Activated CD8-positive, alpha-beta T cell treated with anti-CD3 and anti-CD28 coated beads, Interleukin-2, amount 10 ng/mL, durations not matched to agents 7 days and 5 days (primary cell): ENCODE measurements around the gene PKP2. TPM values are rescaled to one million over a fixed set of nuclear protein-coding genes. Genes with fewer than 3 reads are reported as not detected.

Experiments
- ATAC-seq: fragments of 150-1000 bp; cut with Tn5 transposase; one replicate; pipeline ENCODE4 v1.10.0; 2021; ENCODE audit warnings: moderate library complexity
- CTCF ChIA-PET: fragments of 350-600 bp; sonication (Branson Sonifier 250); formaldehyde crosslinking; loops from one replicate; lab custom pipeline; 2021; ENCODE audit warnings: antibody characterized with exemption; lab: Charles Lee
- POLR2A ChIA-PET: fragments of 350-600 bp; sonication (Branson Sonifier 250); formaldehyde crosslinking; loops from one replicate; lab custom pipeline; 2021; ENCODE audit warnings: antibody characterized with exemption; lab: Charles Lee
- DNase-seq: peaks from one replicate; pipeline ENCODE4 v3.0.0-alpha.2; 2020
- H3K27ac Mint-ChIP-seq: one replicate; pipeline ENCODE4 v1.8.0; 2021; ENCODE audit warnings: mild to moderate bottlenecking, mixed read lengths
- H3K27me3 Mint-ChIP-seq: one replicate; pipeline ENCODE4 v1.8.0; 2021; ENCODE audit warnings: low read depth, mixed read lengths
- H3K36me3 Mint-ChIP-seq: one replicate; pipeline ENCODE4 v1.8.0; 2021; ENCODE audit warnings: low read depth, mixed read lengths
- H3K4me1 Mint-ChIP-seq: one replicate; pipeline ENCODE4 v1.8.0; 2021; ENCODE audit warnings: low read depth, mixed read lengths
- H3K4me3 Mint-ChIP-seq: one replicate; pipeline ENCODE4 v1.8.0; 2021; ENCODE audit warnings: mild to moderate bottlenecking, mixed read lengths
- H3K9me3 Mint-ChIP-seq: one replicate; pipeline ENCODE4 v1.8.0; 2022; ENCODE audit warnings: mixed read lengths; ENCODE audit not compliant: insufficient read depth
- total RNA-seq, 2 experiments: library from RNA; stranded (reverse); gene quantifications; one replicate each; pipeline ENCODE4 v1.2.3, GENCODE V29; 2021

Gene PKP2
- total RNA-seq, 2 experiments from 2014 or later = not detected

GRCh38 chr12:32847287-32847686 lies 49.3 kb downstream of the PKP2 start:
- H3K9me3 Mint-ChIP-seq = no peaks in the 10 kb centered on the region
- POLR2A ChIA-PET = no interaction called here

GRCh38 chr12:32846053-32846452 lies 50.5 kb downstream of the PKP2 start:
- ATAC-seq (no peak), DNase-seq (no peak)
- ChIA-PET POLR2A (no interaction called here), CTCF (no interaction called here)
- Mint-ChIP-seq H3K27ac (no peak overlapping the region), H3K27me3 (peaks cover 3% of the 10 kb centered on the region), H3K36me3 (no peaks in the 10 kb centered on the region), H3K4me1 (no peaks in the 10 kb centered on the region), H3K4me3 (no peak overlapping the region), H3K9me3 (no peaks in the 10 kb centered on the region)

More at GRCh38 chr12:32847287-32847686, 49.3 kb downstream of the PKP2 start:
- Mint-ChIP-seq H3K27ac (no peak overlapping the region), H3K4me3 (no peak overlapping the region), H3K27me3 (peaks cover 3% of the 10 kb centered on the region), H3K36me3 (no peaks in the 10 kb centered on the region), H3K4me1 (no peaks in the 10 kb centered on the region)
- CTCF ChIA-PET = no interaction called here
- DNase-seq (no peak), ATAC-seq (no peak)

GRCh38 chr12:32843528-32844095 lies 53.0 kb downstream of the PKP2 start:
- no peak overlapping the region for H3K27ac Mint-ChIP-seq
- H3K4me3 Mint-ChIP-seq = no peak overlapping the region
- CTCF ChIA-PET = no interaction called here
- POLR2A ChIA-PET = no interaction called here
- no peak for ATAC-seq
- no peaks in the 10 kb centered on the region for H3K36me3 Mint-ChIP-seq
- no peaks in the 10 kb centered on the region for H3K9me3 Mint-ChIP-seq
- peaks cover 3% of the 10 kb centered on the region for H3K27me3 Mint-ChIP-seq
- H3K4me1 Mint-ChIP-seq = no peaks in the 10 kb centered on the region
- DNase-seq = no peak

- Mint-ChIP-seq H3K4me3 (no peak overlapping the region), H3K27me3 (peaks cover 3% of the 10 kb centered on the region), H3K27ac (no peak overlapping the region), H3K36me3 (no peaks in the 10 kb centered on the region), H3K4me1 (no peaks in the 10 kb centered on the region), H3K9me3 (no peaks in the 10 kb centered on the region)
- CTCF ChIA-PET = no interaction called here
- POLR2A ChIA-PET = no interaction called here
- DNase-seq (no peak), ATAC-seq (no peak)
Observed at GRCh38 chr12:32841061-32841460, 55.5 kb downstream of the PKP2 start.

GRCh38 chr12:32839828-32840227 lies 56.7 kb downstream of the PKP2 start:
- POLR2A ChIA-PET = no interaction called here
- CTCF ChIA-PET = no interaction called here
- Mint-ChIP-seq H3K27ac (no peak overlapping the region), H3K27me3 (peaks cover 3% of the 10 kb centered on the region), H3K36me3 (no peaks in the 10 kb centered on the region), H3K9me3 (no peaks in the 10 kb centered on the region), H3K4me1 (no peaks in the 10 kb centered on the region), H3K4me3 (no peak overlapping the region)
- ATAC-seq = no peak
- DNase-seq = no peak

- ATAC-seq (no peak), DNase-seq (no peak)
- ChIA-PET CTCF (no interaction called here), POLR2A (no interaction called here)
- Mint-ChIP-seq H3K4me3 (no peak overlapping the region), H3K4me1 (no peaks in the 10 kb centered on the region), H3K27me3 (no peaks in the 10 kb centered on the region), H3K9me3 (no peaks in the 10 kb centered on the region), H3K36me3 (no peaks in the 10 kb centered on the region), H3K27ac (no peak overlapping the region)
Observed at GRCh38 chr12:32837974-32838373, 58.6 kb downstream of the PKP2 start.

- H3K36me3 Mint-ChIP-seq = no peaks in the 10 kb centered on the region
- no peaks in the 10 kb centered on the region for H3K27me3 Mint-ChIP-seq
- CTCF ChIA-PET = no interaction called here
- POLR2A ChIA-PET = no interaction called here
- DNase-seq (no peak), ATAC-seq (no peak)
- no peak overlapping the region for H3K27ac Mint-ChIP-seq
- H3K4me1 Mint-ChIP-seq = no peaks in the 10 kb centered on the region
- no peaks in the 10 kb centered on the region for H3K9me3 Mint-ChIP-seq
- no peak overlapping the region for H3K4me3 Mint-ChIP-seq
Observed at GRCh38 chr12:32836710-32837109, 59.9 kb downstream of the PKP2 start.

GRCh38 chr12:32834122-32834521 lies 62.5 kb downstream of the PKP2 start:
- POLR2A ChIA-PET = no interaction called here
- CTCF ChIA-PET = no interaction called here

GRCh38 chr12:32828552-32828951 lies 68.0 kb downstream of the PKP2 start:
- ChIA-PET CTCF (no interaction called here), POLR2A (no interaction called here)
- Mint-ChIP-seq H3K27me3 (peaks cover 3% of the 10 kb centered on the region), H3K9me3 (no peaks in the 10 kb centered on the region), H3K36me3 (no peaks in the 10 kb centered on the region), H3K4me1 (no peaks in the 10 kb centered on the region), H3K4me3 (no peak overlapping the region), H3K27ac (no peak overlapping the region)
- DNase-seq = no peak
- ATAC-seq = no peak

More at GRCh38 chr12:32834122-32834521, 62.5 kb downstream of the PKP2 start:
- Mint-ChIP-seq H3K4me3 (no peak overlapping the region), H3K27me3 (peaks cover 3% of the 10 kb centered on the region), H3K36me3 (no peaks in the 10 kb centered on the region), H3K4me1 (no peaks in the 10 kb centered on the region), H3K27ac (no peak overlapping the region), H3K9me3 (no peaks in the 10 kb centered on the region)
- no peak for DNase-seq
- no peak for ATAC-seq

GRCh38 chr12:32828120-32828519 lies 68.5 kb downstream of the PKP2 start:
- POLR2A ChIA-PET = no interaction called here
- Mint-ChIP-seq H3K9me3 (no peaks in the 10 kb centered on the region), H3K36me3 (no peaks in the 10 kb centered on the region), H3K27ac (no peak overlapping the region), H3K4me3 (no peak overlapping the region), H3K4me1 (no peaks in the 10 kb centered on the region), H3K27me3 (peaks cover 3% of the 10 kb centered on the region)
- CTCF ChIA-PET = no interaction called here
- ATAC-seq = no peak
- no peak for DNase-seq

- no peaks in the 10 kb centered on the region for H3K36me3 Mint-ChIP-seq
- H3K27ac Mint-ChIP-seq = no peak overlapping the region
- ATAC-seq (no peak), DNase-seq (no peak)
- H3K4me3 Mint-ChIP-seq = no peak overlapping the region
- CTCF ChIA-PET = no interaction called here
- no peaks in the 10 kb centered on the region for H3K4me1 Mint-ChIP-seq
- POLR2A ChIA-PET = no interaction called here
- no peaks in the 10 kb centered on the region for H3K9me3 Mint-ChIP-seq
- peaks cover 3% of the 10 kb centered on the region for H3K27me3 Mint-ChIP-seq
Observed at GRCh38 chr12:32826807-32827412, 69.7 kb downstream of the PKP2 start.

GRCh38 chr12:32824596-32824995 lies 72.0 kb downstream of the PKP2 start:
- CTCF ChIA-PET = no interaction called here
- POLR2A ChIA-PET = no interaction called here
- H3K27me3 Mint-ChIP-seq = no peaks in the 10 kb centered on the region
- no peak overlapping the region for H3K4me3 Mint-ChIP-seq
- H3K4me1 Mint-ChIP-seq = no peaks in the 10 kb centered on the region
- DNase-seq (no peak), ATAC-seq (no peak)
- no peaks in the 10 kb centered on the region for H3K9me3 Mint-ChIP-seq
- no peak overlapping the region for H3K27ac Mint-ChIP-seq
- no peaks in the 10 kb centered on the region for H3K36me3 Mint-ChIP-seq

- H3K4me3 Mint-ChIP-seq = no peak overlapping the region
- ChIA-PET POLR2A (no interaction called here), CTCF (no interaction called here)
- H3K4me1 Mint-ChIP-seq = no peaks in the 10 kb centered on the region
- ATAC-seq = no peak
- no peaks in the 10 kb centered on the region for H3K36me3 Mint-ChIP-seq
- H3K9me3 Mint-ChIP-seq = no peaks in the 10 kb centered on the region
- H3K27ac Mint-ChIP-seq = no peak overlapping the region
- no peak for DNase-seq
- H3K27me3 Mint-ChIP-seq = no peaks in the 10 kb centered on the region
Observed at GRCh38 chr12:32822344-32822743, 74.2 kb downstream of the PKP2 start.
